NCI-H226 (cell line): ENCODE data around the gene PTCRA.
"Not testable (repeated sequence)": the region's sequence is repeated elsewhere in the genome, so short reads cannot be mapped to it uniquely, and the experiment has no call there.

Experiments used
- DNase-seq: peaks from one replicate; pipeline ENCODE4 v3.0.0-alpha.2; 2015

PTCRA gene

DNA sequence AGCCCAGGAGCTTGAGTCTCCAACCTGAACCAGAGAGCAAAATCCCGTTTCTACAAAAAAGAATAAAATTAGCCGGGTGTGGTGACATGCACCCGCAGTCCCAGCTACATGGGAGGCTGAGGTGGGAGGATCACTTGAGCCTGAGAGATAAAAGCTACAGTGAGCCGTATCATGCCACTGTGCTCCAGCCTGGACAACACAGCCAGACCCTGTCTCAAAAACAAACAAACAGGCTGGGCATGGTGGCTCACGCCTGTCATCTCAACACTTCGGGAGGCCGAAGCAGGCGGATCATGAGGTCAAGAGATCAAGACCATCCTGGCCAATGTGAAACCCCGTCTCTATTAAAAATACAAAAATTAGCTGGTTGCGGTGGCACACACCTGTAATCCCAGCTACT is 11.4 kb upstream of the PTCRA start:
- DNase-seq = no peak

GRCh38 chr6:42907336-42907735 is 8.5 kb upstream of the PTCRA start:
- DNase-seq = no peak

- no peak for DNase-seq
These were observed 6.0 kb upstream of the PTCRA start for GRCh38 chr6:42909835-42910234.

DNA sequence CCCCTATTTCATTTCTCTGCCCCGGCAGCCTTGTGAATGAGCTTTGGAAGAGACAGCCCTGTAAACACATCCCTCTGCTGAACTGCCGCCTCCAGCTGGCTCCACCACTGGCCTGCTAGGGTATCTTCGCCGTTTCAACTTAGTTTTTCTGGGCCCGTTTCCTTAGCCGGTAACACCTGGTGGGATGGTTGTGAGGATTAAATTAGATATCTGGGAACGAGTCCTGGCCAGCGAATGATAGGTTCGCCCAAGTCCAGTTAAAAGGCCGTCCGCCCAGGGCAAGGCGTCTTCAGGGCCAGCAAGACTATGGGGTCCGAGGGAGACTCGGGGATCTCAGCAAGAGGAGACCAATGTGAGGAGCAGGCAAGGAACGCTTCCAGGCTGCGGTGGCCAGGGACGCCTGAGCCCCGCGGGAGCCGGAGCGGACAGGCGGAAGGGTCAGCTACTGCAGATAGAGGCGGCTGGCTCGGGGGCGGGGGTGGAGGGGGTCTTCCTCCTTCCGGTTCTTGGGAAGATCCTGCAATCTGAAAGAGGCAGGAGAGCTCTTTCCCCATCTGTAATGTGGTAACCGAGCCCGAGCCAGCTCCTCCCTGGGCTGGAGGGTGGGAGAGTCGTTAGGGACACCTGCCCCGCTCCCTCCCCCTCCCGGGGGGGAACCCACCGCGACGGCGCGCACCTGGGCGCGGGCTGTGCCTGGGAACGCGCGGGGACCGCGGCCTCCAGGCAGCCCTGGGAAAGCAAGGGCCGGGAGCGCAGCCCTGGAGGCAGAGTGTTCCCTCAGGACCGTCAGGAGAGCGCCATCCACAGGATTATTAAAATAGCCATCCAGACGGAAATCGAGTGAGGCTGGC is 4.5 kb upstream of the PTCRA start:
- DNase-seq = no peak

DNA sequence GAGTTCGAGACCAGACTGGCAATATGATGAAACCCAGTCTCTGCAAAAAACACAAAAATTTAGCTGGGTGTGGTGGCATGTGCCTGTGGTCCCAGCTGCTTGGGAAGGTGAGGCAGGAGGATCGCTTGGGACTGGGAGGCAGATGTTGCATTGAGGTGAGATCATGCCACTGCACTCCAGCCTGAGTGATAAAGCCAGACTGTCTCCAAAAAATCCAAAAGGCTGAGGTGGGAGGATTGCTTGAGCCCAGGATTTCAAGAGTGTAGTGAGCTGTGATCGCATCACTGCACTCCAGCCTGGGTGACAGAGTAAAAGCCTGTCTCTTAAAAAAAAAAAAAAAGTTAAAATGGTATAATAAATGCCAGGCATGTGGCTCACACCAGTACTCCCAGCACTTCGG is 1.3 kb upstream of the PTCRA start:
- no peak for DNase-seq

DNA sequence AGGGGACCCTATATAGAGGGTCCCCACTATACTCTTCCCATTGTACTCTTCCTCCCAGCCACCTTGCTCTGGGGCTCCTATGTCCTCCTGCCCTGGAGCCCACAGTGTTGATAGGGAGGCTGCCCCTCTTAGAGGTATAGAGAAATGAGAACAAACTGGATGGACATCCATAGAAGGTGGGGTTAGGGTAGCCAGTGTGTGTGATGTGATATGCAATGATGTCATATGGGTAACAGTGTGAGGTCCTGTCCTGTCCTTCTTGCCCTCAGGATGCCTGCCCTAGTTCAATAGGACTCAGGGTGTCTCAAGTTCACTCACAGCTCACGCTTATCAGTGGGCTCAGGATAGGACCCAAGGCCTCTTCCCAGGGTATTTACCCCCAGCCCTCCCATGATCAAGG is 435 bp downstream of the PTCRA start:
- DNase-seq = no peak

- DNase-seq = no peak
These were observed 5.9 kb downstream of the PTCRA start for GRCh38 chr6:42921801-42922200.

DNA sequence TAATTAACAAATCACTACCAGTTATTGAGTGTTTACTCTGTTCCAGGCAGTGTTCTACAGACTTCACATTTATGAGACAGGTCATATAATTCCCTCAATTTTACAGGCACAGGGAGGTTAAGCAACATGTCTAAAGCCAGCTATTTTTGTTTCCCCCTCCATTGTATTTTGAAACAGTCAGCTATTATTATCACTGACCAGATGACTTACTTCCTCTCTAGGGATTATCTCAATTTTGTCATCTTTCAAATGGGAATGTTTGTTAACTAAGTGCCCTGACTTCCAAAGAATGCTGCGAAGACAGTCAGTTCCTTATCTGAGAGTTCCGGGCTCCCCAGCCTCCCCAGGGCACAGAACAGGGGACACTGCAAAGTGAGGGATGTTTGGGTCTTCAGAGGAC is 7.8 kb downstream of the PTCRA start:
- DNase-seq = peak; percentile 4

- DNase-seq = no peak
These were observed 9.5 kb downstream of the PTCRA start for GRCh38 chr6:42925248-42925857.

DNA sequence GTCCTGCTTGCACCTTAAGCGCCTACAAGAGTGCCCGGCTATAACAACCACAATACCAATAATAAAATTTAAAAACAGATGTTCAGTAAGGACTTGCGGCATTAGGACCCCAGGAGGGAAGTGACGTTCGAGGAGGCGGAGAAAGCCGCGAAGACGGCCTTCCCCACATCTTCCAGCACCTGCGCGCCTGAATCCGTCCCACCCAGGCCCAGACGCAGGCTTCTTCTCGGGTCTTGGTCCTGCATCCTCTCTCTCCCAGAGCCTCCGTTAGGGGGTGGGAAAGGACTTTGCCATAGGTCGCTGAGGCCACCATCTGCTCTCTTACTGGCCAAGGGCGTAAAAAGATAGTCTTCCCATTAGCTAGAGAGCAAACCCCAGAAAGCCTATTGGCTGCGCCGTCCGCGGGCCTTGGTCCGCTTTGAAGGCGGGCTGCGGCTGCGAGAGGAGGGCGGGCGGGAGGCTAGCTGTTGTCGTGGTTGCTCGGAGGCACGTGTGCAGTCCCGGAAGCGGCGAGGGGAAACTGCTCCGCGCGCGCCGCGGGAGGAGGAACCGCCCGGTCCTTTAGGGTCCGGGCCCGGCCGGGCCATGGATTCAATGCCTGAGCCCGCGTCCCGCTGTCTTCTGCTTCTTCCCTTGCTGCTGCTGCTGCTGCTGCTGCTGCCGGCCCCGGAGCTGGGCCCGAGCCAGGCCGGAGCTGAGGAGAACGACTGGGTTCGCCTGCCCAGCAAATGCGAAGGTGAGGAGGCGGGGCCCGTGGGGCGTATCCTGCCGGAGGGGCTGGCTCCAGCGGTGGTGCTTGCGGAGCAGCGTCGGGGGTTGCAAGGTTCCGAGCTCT is 13.3 kb downstream of the PTCRA start, which contains the start of gene CNPY3:
TSS of gene CNPY3 (plus strand) at position 495 of the 835 bp plus-strand sequence. CDS start at position 586, 91 bp downstream.
- peak; percentile 99 for DNase-seq

DNA sequence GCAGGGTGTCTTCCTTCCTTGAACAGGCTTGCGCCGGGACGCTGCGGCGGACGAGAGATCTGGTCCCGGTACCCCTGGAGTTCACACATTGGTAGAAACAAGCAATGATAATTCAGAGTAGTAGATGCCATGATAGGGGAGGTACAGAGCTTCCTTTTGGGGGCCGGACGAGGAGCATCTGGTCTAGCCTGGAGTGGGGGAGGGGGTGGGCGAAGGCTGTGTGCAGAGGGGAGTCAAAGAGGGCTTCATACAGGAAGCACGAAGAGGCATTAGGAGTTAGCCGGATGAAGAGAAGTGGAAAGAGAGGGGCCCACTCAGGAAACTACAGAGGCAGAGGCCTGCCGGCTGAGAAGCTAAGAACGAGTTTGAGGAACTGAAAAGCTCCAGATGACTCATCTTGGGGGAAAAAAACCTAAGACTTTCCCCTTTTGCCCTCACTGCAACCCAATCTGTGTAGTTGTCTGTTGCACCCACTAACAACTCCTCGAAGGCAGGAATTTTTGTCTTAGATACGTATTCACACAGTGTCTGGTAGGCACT is 14.0 kb downstream of the PTCRA start:
- DNase-seq = peak; percentile 47

GRCh38 chr6:42932412-42932811 is 16.6 kb downstream of the PTCRA start:
- no peak for DNase-seq

DNA sequence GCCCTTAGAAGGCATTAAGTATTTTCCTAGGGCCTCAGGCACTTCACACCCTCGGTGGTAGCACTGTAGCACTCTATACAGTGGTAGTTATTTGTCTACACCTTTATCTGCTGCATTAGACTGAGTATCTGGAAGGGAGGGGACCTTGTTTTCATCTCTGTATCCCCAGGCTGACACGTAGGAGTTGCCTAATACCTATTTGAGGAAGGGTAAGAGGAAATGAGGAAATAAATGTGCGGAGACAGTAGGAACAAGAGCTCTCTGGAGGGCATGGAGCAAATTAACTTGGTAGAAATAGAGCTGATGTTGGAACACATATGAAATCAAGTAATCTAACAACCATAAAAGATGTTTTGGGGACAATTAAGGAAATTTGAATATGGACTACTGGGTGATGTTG is 17.4 kb downstream of the PTCRA start:
- no peak for DNase-seq

DNA sequence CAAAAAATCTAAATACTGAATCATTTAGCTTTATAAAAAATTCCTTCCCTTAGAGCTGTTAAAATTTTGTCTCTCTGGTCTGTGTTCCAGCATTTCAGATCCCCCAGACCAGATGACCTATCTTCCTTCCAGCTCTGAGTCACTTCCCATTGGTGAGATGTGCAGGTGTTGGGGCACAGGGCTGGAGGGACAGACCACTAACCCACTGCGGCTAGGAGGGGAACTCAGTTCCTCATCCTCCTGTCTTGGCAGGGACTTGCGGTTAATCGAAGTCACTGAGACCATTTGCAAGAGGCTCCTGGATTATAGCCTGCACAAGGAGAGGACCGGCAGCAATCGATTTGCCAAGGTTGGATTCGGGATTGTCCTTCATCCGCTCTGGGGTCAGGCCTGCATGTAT is 19.5 kb downstream of the PTCRA start:
- DNase-seq = no peak

- no peak for DNase-seq
These were observed 20.5 kb downstream of the PTCRA start for GRCh38 chr6:42936398-42936797.

GRCh38 chr6:42937548-42938427 is 21.9 kb downstream of the PTCRA start:
- peak; percentile 32 for DNase-seq

DNA sequence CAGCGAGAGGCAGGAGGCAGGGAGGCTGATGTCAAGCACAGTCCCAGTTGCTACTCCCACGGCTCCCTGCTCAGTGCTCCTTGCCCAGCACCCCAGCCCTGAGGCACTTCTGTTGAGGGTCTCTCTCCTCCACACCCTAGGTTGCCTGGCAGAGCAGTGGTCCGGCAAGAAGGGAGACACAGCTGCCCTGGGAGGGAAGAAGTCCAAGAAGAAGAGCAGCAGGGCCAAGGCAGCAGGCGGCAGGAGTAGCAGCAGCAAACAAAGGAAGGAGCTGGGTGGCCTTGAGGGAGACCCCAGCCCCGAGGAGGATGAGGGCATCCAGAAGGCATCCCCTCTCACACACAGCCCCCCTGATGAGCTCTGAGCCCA is 22.6 kb downstream of the PTCRA start:
- no peak for DNase-seq

DNA sequence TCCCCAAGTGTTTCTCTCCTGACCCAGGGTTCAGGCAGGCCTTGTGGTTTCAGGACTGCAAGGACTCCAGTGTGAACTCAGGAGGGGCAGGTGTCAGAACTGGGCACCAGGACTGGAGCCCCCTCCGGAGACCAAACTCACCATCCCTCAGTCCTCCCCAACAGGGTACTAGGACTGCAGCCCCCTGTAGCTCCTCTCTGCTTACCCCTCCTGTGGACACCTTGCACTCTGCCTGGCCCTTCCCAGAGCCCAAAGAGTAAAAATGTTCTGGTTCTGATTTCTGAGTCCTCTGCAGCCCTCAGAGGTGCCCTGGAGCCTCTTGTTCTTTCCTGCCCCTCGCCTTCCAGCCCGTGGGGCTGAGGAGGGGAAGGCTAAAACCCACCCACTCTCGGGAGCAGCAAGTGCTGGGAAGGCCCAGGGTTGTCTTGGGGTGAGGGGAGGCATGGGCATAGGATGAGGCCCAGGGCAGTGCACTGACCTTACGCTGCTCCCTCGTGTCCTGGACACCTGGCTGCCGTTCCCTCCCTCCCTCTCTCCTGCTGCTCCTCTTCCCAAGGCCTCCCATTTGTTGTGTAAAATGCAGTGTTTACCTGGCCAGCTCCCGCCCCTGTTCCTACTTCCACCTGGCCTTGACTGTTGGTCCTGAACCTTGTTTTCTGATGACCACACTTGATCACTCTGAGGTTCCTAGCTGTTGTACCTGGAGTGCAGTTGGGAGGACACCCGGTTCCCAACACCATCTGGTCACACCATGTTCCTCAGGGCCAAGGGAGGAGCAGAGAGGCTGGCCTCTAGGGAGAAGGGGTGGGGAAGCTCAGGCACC is 23.3 kb downstream of the PTCRA start:
- DNase-seq = no peak

- no peak for DNase-seq
These were observed 23.9 kb downstream of the PTCRA start for GRCh38 chr6:42939810-42940167.

GRCh38 chr6:42940493-42941045 is 24.7 kb downstream of the PTCRA start:
- DNase-seq = no peak

DNA sequence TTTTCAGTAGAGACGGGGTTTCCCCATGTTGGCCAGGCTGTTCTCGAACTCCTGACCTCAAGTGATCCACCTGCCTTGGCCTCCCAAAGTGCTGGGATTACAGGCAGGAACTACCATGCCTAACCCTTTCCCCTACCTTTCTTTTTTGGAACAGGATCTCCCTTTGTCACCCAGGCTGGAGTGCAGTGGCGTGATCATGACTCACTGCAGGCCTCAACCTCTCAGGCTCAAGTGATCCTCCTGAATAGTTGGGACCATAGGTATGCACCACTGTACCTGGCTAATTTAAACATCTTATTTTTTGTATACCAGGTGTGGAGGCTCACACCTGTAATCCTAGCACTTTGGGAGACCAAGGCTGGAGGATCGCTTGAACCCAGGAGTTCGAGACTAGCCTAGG is 25.5 kb downstream of the PTCRA start:
- not testable (repeated sequence) for DNase-seq
